BJ (cell line): ENCODE results near the gene LTBR. TPM values are rescaled to one million over a fixed set of nuclear protein-coding genes. Genes with fewer than 3 reads are reported as not detected.

Experiments used
- CTCF ChIA-PET: fragments of 350-600 bp; formaldehyde crosslinking; extraction: SDS; loops from one replicate; lab custom pipeline; 2021; ENCODE audit warnings: antibody characterized with exemption, inconsistent platforms; lab: Yijun Ruan, JAX
- POLR2A ChIA-PET: fragments of 300-600 bp; sonication (Branson Sonifier 250); formaldehyde crosslinking; extraction: SDS; loops from one replicate; lab custom pipeline; 2021; ENCODE audit warnings: antibody characterized with exemption; lab: Charles Lee
- DNase-seq: peaks from one replicate; pipeline ENCODE4 v3.0.0-alpha.2; 2011; ENCODE audit warnings: low read depth
- H3K27me3 ChIP-seq: 2 replicates; pipeline ENCODE4 v1.6.0; 2011; ENCODE audit warnings: low read length; ENCODE audit not compliant: control insufficient read depth, insufficient read depth
- H3K36me3 ChIP-seq: 2 replicates; pipeline ENCODE4 v1.5.1; 2011; ENCODE audit warnings: low read length; ENCODE audit not compliant: control insufficient read depth, insufficient read depth
- H3K4me3 ChIP-seq: 2 replicates; pipeline ENCODE4 v1.5.1; 2011; ENCODE audit warnings: low read depth, mild to moderate bottlenecking, control low read depth, low read length
- polyA plus RNA-seq: library from polyadenylated mRNA; depleted of rRNA; stranded (reverse); fragments of >200 nt; gene quantifications from 2 replicates; pipeline ENCODE4 v1.2.3, GENCODE V29; 2011
- TF ChIP-seq, protein P1 (sequence below): IDR thresholded peaks from 2 replicates; pipeline ENCODE4 v1.5.1; 2011; ENCODE audit warnings: low read depth, mild to moderate bottlenecking, control low read depth, inconsistent platforms, low read length, moderate library complexity; ENCODE audit not compliant: insufficient read depth

LTBR gene
- polyA plus RNA-seq, 1 experiment, result 67.2 TPM

- no peak for DNase-seq
- Histone ChIP-seq H3K4me3 (no peak overlapping the region), H3K27me3 (no peaks in the 10 kb centered on the region), H3K36me3 (no peaks in the 10 kb centered on the region)
- TF ChIP-seq, protein P1, sequence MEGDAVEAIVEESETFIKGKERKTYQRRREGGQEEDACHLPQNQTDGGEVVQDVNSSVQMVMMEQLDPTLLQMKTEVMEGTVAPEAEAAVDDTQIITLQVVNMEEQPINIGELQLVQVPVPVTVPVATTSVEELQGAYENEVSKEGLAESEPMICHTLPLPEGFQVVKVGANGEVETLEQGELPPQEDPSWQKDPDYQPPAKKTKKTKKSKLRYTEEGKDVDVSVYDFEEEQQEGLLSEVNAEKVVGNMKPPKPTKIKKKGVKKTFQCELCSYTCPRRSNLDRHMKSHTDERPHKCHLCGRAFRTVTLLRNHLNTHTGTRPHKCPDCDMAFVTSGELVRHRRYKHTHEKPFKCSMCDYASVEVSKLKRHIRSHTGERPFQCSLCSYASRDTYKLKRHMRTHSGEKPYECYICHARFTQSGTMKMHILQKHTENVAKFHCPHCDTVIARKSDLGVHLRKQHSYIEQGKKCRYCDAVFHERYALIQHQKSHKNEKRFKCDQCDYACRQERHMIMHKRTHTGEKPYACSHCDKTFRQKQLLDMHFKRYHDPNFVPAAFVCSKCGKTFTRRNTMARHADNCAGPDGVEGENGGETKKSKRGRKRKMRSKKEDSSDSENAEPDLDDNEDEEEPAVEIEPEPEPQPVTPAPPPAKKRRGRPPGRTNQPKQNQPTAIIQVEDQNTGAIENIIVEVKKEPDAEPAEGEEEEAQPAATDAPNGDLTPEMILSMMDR, result no peak
- POLR2A ChIA-PET, result interaction anchor here (0.6 kb wide), 1 partner anchor 123 kb away, joined by 14 read pairs; no protein-coding TSS in a partner anchor
- CTCF ChIA-PET, result interaction anchor here (2.2 kb wide), 1 partner anchor 15 kb away, joined by 7 read pairs; no protein-coding TSS in a partner anchor
Measured at GRCh38 chr12:6347367-6348338, 36.3 kb upstream of the LTBR start.

- TF ChIP-seq, protein P1, result no peak
- ChIA-PET POLR2A (no interaction called here), CTCF (interaction anchor here (0.7 kb wide), 1 partner anchor 16 kb away, joined by 3 read pairs; no protein-coding TSS in a partner anchor)
- no peak overlapping the region for H3K4me3 ChIP-seq
- peaks cover 4% of the 10 kb centered on the region; the same call in 1 of the 2 replicates for H3K27me3 ChIP-seq
- DNase-seq, result no peak
- no peaks in the 10 kb centered on the region for H3K36me3 ChIP-seq
Measured at GRCh38 chr12:6351622-6352021, 32.3 kb upstream of the LTBR start.

- CTCF ChIA-PET, result interaction anchor here (0.7 kb wide), 1 partner anchor 15 kb away, joined by 3 read pairs; no protein-coding TSS in a partner anchor
- POLR2A ChIA-PET, result no interaction called here
Measured at GRCh38 chr12:6352193-6353173, 31.5 kb upstream of the LTBR start.

GRCh38 chr12:6354495-6355393, 29.2 kb upstream of the LTBR start:
- ChIA-PET CTCF (no interaction called here), POLR2A (no interaction called here)
- Histone ChIP-seq H3K4me3 (no peak overlapping the region), H3K27me3 (peaks cover 7% of the 10 kb centered on the region), H3K36me3 (no peaks in the 10 kb centered on the region)
- DNase-seq, result no peak
- TF ChIP-seq, protein P1, result no peak

More at GRCh38 chr12:6352193-6353173, 31.5 kb upstream of the LTBR start:
- Histone ChIP-seq H3K36me3 (no peaks in the 10 kb centered on the region), H3K4me3 (no peak overlapping the region), H3K27me3 (peaks cover 7% of the 10 kb centered on the region)
- TF ChIP-seq, protein P1, result no peak
- DNase-seq, result no peak
